ENCODE results near the gene FMO1. TPM values are rescaled to one million over a fixed set of nuclear protein-coding genes. Genes with fewer than 3 reads are reported as not detected.

Gene FMO1
- total RNA-seq, 2 experiments from 2014 or later = 0.34 to 0.38 TPM

GRCh38 chr1:171258943-171259342, 10.6 kb downstream of the FMO1 start:
- no peak for DNase-seq (ENCODE audit: low spot score)
- H3K9me3 ChIP-seq (ENCODE audit: low read length) = no peaks in the 10 kb centered on the region
- H4K20me1 ChIP-seq (ENCODE audit: insufficient read depth, low read length) = no peaks in the 10 kb centered on the region
- no peaks in the 10 kb centered on the region; the same call in 1 of the 2 replicates for H3K36me3 ChIP-seq (ENCODE audit: insufficient read depth, low read length)
- intact Hi-C loops (cut with micrococcal nuclease; ENCODE audit: unreplicated experiment) = no loop called here
- H2AFZ ChIP-seq (ENCODE audit: low read length) = no peak overlapping the region
- no peak overlapping the region for H3K27ac ChIP-seq (ENCODE audit: low read depth, low read length, poor library complexity, severe bottlenecking)
- ChIA-PET CTCF (ENCODE audit: unreplicated experiment) (no interaction called here), POLR2A (interaction anchor here (0.6 to 1.6 kb wide), 5 partner anchors 12 to 29 kb away, joined by 3 to 4 read pairs (median 4); no protein-coding TSS in a partner anchor)
- H3K9me2 ChIP-seq (ENCODE audit: insufficient read depth, low read length) = no peaks in the 10 kb centered on the region
- BruUV-seq (replicated peaks) = no TSS peak
- H3K4me1 ChIP-seq (ENCODE audit: insufficient read depth, low read length, poor library complexity, severe bottlenecking) = peaks cover 34% of the 10 kb centered on the region
- no peak for TF ChIP-seq CTCF (conservative IDR thresholded peaks at IDR 0.05; ENCODE audit: low read length)
- TF ChIP-seq EZH2phosphoT487 (IDR thresholded peaks at IDR 0.05; ENCODE audit: borderline replicate concordance, low read depth, low read length) = no peak
- H3K4me3 ChIP-seq (ENCODE audit: low read depth, low read length, poor library complexity, severe bottlenecking) = no peak overlapping the region
- no peaks in the 10 kb centered on the region for H3K79me2 ChIP-seq (ENCODE audit: insufficient read depth, low read depth, low read length)
- no peak overlapping the region for H3K4me2 ChIP-seq (ENCODE audit: low read length)

- TF ChIP-seq EZH2phosphoT487 (IDR thresholded peaks at IDR 0.05; ENCODE audit: borderline replicate concordance, low read depth, low read length) = no peak
- no peak for TF ChIP-seq CTCF (conservative IDR thresholded peaks at IDR 0.05; ENCODE audit: low read length)
- ChIA-PET POLR2A (interaction anchor here (1.1 kb wide), 1 partner anchor 11 kb away, joined by 3 read pairs; no protein-coding TSS in a partner anchor), CTCF (ENCODE audit: unreplicated experiment) (interaction anchor here (1.6 kb wide), 1 partner anchor 12 kb away, joined by 3 read pairs; no protein-coding TSS in a partner anchor)
- BruUV-seq (replicated peaks) = no TSS peak
- no peak overlapping the region for H3K4me3 ChIP-seq (ENCODE audit: low read depth, low read length, poor library complexity, severe bottlenecking)
- no peaks in the 10 kb centered on the region for H4K20me1 ChIP-seq (ENCODE audit: insufficient read depth, low read length)
- intact Hi-C loops (cut with micrococcal nuclease; ENCODE audit: unreplicated experiment) = no loop called here
- no peak overlapping the region for H2AFZ ChIP-seq (ENCODE audit: low read length)
- no peaks in the 10 kb centered on the region for H3K36me3 ChIP-seq (ENCODE audit: insufficient read depth, low read length)
- no peaks in the 10 kb centered on the region for H3K9me3 ChIP-seq (ENCODE audit: low read length)
- no peak overlapping the region for H3K4me2 ChIP-seq (ENCODE audit: low read length)
- H3K4me1 ChIP-seq (ENCODE audit: insufficient read depth, low read length, poor library complexity, severe bottlenecking) = peaks cover 19% of the 10 kb centered on the region
- H3K9me2 ChIP-seq (ENCODE audit: insufficient read depth, low read length) = no peaks in the 10 kb centered on the region
- no peaks in the 10 kb centered on the region for H3K79me2 ChIP-seq (ENCODE audit: insufficient read depth, low read depth, low read length)
- no peak for DNase-seq (ENCODE audit: low spot score)
- H3K27ac ChIP-seq (ENCODE audit: low read depth, low read length, poor library complexity, severe bottlenecking) = no peak overlapping the region
Measured at GRCh38 chr1:171261336-171261735, 13.0 kb downstream of the FMO1 start.

- Histone ChIP-seq H3K4me2 (ENCODE audit: low read length) (no peak overlapping the region), H2AFZ (ENCODE audit: low read length) (no peak overlapping the region), H3K9me3 (ENCODE audit: low read length) (no peaks in the 10 kb centered on the region), H3K4me3 (ENCODE audit: low read depth, low read length, poor library complexity, severe bottlenecking) (no peak overlapping the region), H3K4me1 (ENCODE audit: insufficient read depth, low read length, poor library complexity, severe bottlenecking) (peaks cover 13% of the 10 kb centered on the region), H4K20me1 (ENCODE audit: insufficient read depth, low read length) (no peaks in the 10 kb centered on the region), H3K36me3 (ENCODE audit: insufficient read depth, low read length) (no peaks in the 10 kb centered on the region), H3K27ac (ENCODE audit: low read depth, low read length, poor library complexity, severe bottlenecking) (no peak overlapping the region), H3K79me2 (ENCODE audit: insufficient read depth, low read depth, low read length) (no peaks in the 10 kb centered on the region), H3K9me2 (ENCODE audit: insufficient read depth, low read length) (no peaks in the 10 kb centered on the region)
- ChIA-PET CTCF (ENCODE audit: unreplicated experiment) (no interaction called here), POLR2A (interaction anchor here (1.0 kb wide), 1 partner anchor 9 kb away, joined by 3 read pairs; no protein-coding TSS in a partner anchor)
- intact Hi-C loops (cut with micrococcal nuclease; ENCODE audit: unreplicated experiment) = no loop called here
- no TSS peak for BruUV-seq (replicated peaks)
- no peak for DNase-seq (ENCODE audit: low spot score)
- TF ChIP-seq EZH2phosphoT487 (IDR thresholded peaks at IDR 0.05; ENCODE audit: borderline replicate concordance, low read depth, low read length) = no peak
Measured at GRCh38 chr1:171263901-171264300, 15.6 kb downstream of the FMO1 start.
